ENCODE results near the gene PHYHIPL. TPM values are rescaled to one million over a fixed set of nuclear protein-coding genes. Genes with fewer than 3 reads are reported as not detected.

The PHYHIPL gene
- total RNA-seq, 2 donors from 2014 or later = 0.44 to 0.68 TPM

GRCh38 chr10:59134785-59135184 is 41.7 kb upstream of the PHYHIPL start:
- Histone ChIP-seq H3K4me3 (ENCODE audit: low read length) (no peak overlapping the region), H3K9me3 (ENCODE audit: control insufficient read depth, low read length) (no peaks in the 10 kb centered on the region), H3K36me3 (ENCODE audit: control insufficient read depth, insufficient read depth, low read length) (no peaks in the 10 kb centered on the region), H3K27ac (ENCODE audit: low read depth, low read length) (no peak overlapping the region), H3K4me1 (ENCODE audit: control insufficient read depth, insufficient read depth, low read length) (peaks cover 2% of the 10 kb centered on the region), H3K27me3 (ENCODE audit: control insufficient read depth, insufficient read depth, low read length, poor library complexity, severe bottlenecking) (no peaks in the 10 kb centered on the region), H3K9ac (ENCODE audit: extremely low read depth, low read length, poor library complexity, severe bottlenecking) (no peak overlapping the region)
- Mint-ChIP-seq H3K27ac (no peak overlapping the region), H3K9me3 (no peaks in the 10 kb centered on the region), H3K36me3 (ENCODE audit: low read depth) (no peaks in the 10 kb centered on the region), H3K27me3 (ENCODE audit: insufficient read depth) (no peaks in the 10 kb centered on the region), H3K4me1 (no peaks in the 10 kb centered on the region), H3K4me3 (no peak overlapping the region)
- 97 to 100% methylated on average over 1 of the region's 3 CpGs for WGBS, 2 experiments (ENCODE audit: insufficient coverage in 1 of 2, insufficient read length in 1 of 2)
- DNase-seq = no peak
- no peak for TF ChIP-seq CTCF (conservative IDR thresholded peaks at IDR 0.05)

GRCh38 chr10:59135275-59135674 is 41.2 kb upstream of the PHYHIPL start:
- H3K27ac Mint-ChIP-seq = no peak overlapping the region
- TF ChIP-seq CTCF (conservative IDR thresholded peaks at IDR 0.05) = no peak
- H3K9me3 ChIP-seq (ENCODE audit: control insufficient read depth, low read length) = no peaks in the 10 kb centered on the region
- no peak overlapping the region for H3K27ac ChIP-seq (ENCODE audit: low read depth, low read length)
- no peaks in the 10 kb centered on the region for H3K9me3 Mint-ChIP-seq
- 77 to 79% methylated on average over 3 of the region's 3 CpGs for WGBS, 2 experiments (ENCODE audit: insufficient coverage in 1 of 2, insufficient read length in 1 of 2)
- H3K27me3 Mint-ChIP-seq (ENCODE audit: insufficient read depth) = no peaks in the 10 kb centered on the region
- no peak overlapping the region for H3K9ac ChIP-seq (ENCODE audit: extremely low read depth, low read length, poor library complexity, severe bottlenecking)
- no peaks in the 10 kb centered on the region for H3K4me1 Mint-ChIP-seq
- no peaks in the 10 kb centered on the region for H3K27me3 ChIP-seq (ENCODE audit: control insufficient read depth, insufficient read depth, low read length, poor library complexity, severe bottlenecking)
- H3K4me3 ChIP-seq (ENCODE audit: low read length) = no peak overlapping the region
- H3K36me3 Mint-ChIP-seq (ENCODE audit: low read depth) = no peaks in the 10 kb centered on the region
- H3K36me3 ChIP-seq (ENCODE audit: control insufficient read depth, insufficient read depth, low read length) = no peaks in the 10 kb centered on the region
- no peak for DNase-seq
- H3K4me1 ChIP-seq (ENCODE audit: control insufficient read depth, insufficient read depth, low read length) = peaks cover 2% of the 10 kb centered on the region
- no peak overlapping the region for H3K4me3 Mint-ChIP-seq

GRCh38 chr10:59138052-59138451 is 38.4 kb upstream of the PHYHIPL start:
- Mint-ChIP-seq H3K4me3 (no peak overlapping the region), H3K27me3 (ENCODE audit: insufficient read depth) (no peaks in the 10 kb centered on the region), H3K4me1 (no peaks in the 10 kb centered on the region), H3K36me3 (ENCODE audit: low read depth) (no peaks in the 10 kb centered on the region), H3K9me3 (no peaks in the 10 kb centered on the region), H3K27ac (no peak overlapping the region)
- Histone ChIP-seq H3K9ac (ENCODE audit: extremely low read depth, low read length, poor library complexity, severe bottlenecking) (no peak overlapping the region), H3K36me3 (ENCODE audit: control insufficient read depth, insufficient read depth, low read length) (no peaks in the 10 kb centered on the region), H3K9me3 (ENCODE audit: control insufficient read depth, low read length) (no peaks in the 10 kb centered on the region), H3K27ac (ENCODE audit: low read depth, low read length) (no peak overlapping the region), H3K27me3 (ENCODE audit: control insufficient read depth, insufficient read depth, low read length, poor library complexity, severe bottlenecking) (no peaks in the 10 kb centered on the region), H3K4me3 (ENCODE audit: low read length) (no peak overlapping the region), H3K4me1 (ENCODE audit: control insufficient read depth, insufficient read depth, low read length) (peaks cover 2% of the 10 kb centered on the region)
- DNase-seq = no peak
- 95 to 97% methylated on average over 12 to 23 of the region's 23 CpGs for WGBS, 2 experiments (ENCODE audit: insufficient coverage in 1 of 2, insufficient read length in 1 of 2)
- no peak for TF ChIP-seq CTCF (conservative IDR thresholded peaks at IDR 0.05)
